ENCODE results near the gene MAFF. TPM values are rescaled to one million over a fixed set of nuclear protein-coding genes. Genes with fewer than 3 reads are reported as not detected.

Gene MAFF
- total and polyA plus RNA-seq, 9 of the 15 experiments (the other 6 are each of a cell fraction or from before 2014, with no cell fraction given) = 0.51 to 8.0 (median 5.4) TPM

- Histone ChIP-seq H2AFZ (ENCODE audit: low read depth, low read length) (no peak overlapping the region), H3K79me2 (ENCODE audit: control insufficient read depth, insufficient read depth, low read length) (no peaks in the 10 kb centered on the region; the same call in 2 of the 3 replicates), H3K9ac (ENCODE audit: insufficient read depth in 1 of 2, low read depth in 2 of 2, low read length in 2 of 2) (no peak overlapping the region), H4K20me1 (replicated peaks; ENCODE audit: control insufficient read depth, insufficient read depth, low read length) (0 out of 2 replicates have a peak, but pooled peaks cover 7% of the 10 kb centered on the region), H3K36me3 (ENCODE audit: control insufficient read depth, insufficient read depth, low read length) (peaks cover 19% of the 10 kb centered on the region; the same call in 1 of the 3 replicates), H3K4me3 (no peak overlapping the region), H3K27ac (ENCODE audit: extremely low read depth, low read depth, low read length) (no peak overlapping the region), H3K9me3 (replicated peaks; ENCODE audit: control insufficient read depth, insufficient read depth, low read depth, low read length) (no peaks in the 10 kb centered on the region), H3K9me1 (ENCODE audit: control insufficient read depth, insufficient read depth, low read length) (no peaks in the 10 kb centered on the region), H3K4me2 (ENCODE audit: insufficient read depth, low read length) (no peak overlapping the region), H3K27me3 (ENCODE audit: control insufficient read depth in 2 of 2, insufficient read depth in 2 of 2, low read length in 2 of 2) (no peaks in the 10 kb centered on the region), H3K4me1 (replicated peaks in 1 of 2; ENCODE audit: control insufficient read depth in 2 of 2, insufficient read depth in 2 of 2, low read length in 2 of 2) (peaks cover 0 to 4% of the 10 kb centered on the region in 2 experiments; a peak in 2 of 5 replicates)
- FAIRE-seq (no peak), ATAC-seq (no peak), DNase-seq (ENCODE audit: extremely low read depth in 1 of 4, low spot score in 3 of 4) (no peak)
- in situ Hi-C loops (cut with MboI) = no loop called here
- ChIA-PET POLR2A (no interaction called here), CTCF (ENCODE audit: low intra/inter-chr PET ratio) (no interaction called here)
- no TSS peak for BruUV-seq (replicated peaks)
- intact Hi-C loops (cut with micrococcal nuclease) = no loop called here
- WGBS (ENCODE audit: insufficient coverage, low coverage, missing lambda C conversion rate) = 51% methylated on average over 2 of the region's 3 CpGs
- no peak for TF ChIP-seq PYGO2 (tag; IDR thresholded peaks at IDR 0.05)
- no peak for TF ChIP-seq SREBF1 (IDR thresholded peaks at IDR 0.05; ENCODE audit: borderline replicate concordance, low read depth, low read length)
- TF ChIP-seq CHD2 (IDR thresholded peaks at IDR 0.05; ENCODE audit: low read depth, low read length) = no peak
- TF ChIP-seq ZBTB12 (CRISPR knock-in tag; IDR thresholded peaks at IDR 0.05) = no peak
- TF ChIP-seq SIX5 (IDR thresholded peaks at IDR 0.05; ENCODE audit: borderline replicate concordance in 1 of 2, insufficient read depth in 1 of 2, low read depth in 1 of 2, low read length in 2 of 2) = no peak
- TF ChIP-seq ZNF3 (CRISPR knock-in tag; IDR thresholded peaks at IDR 0.05) = no peak
- TF ChIP-seq GATAD2A (IDR thresholded peaks at IDR 0.05) = no peak
- TF ChIP-seq ELF1 (tag; IDR thresholded peaks at IDR 0.05) = no peak
- TF ChIP-seq TCF7L2 (IDR thresholded peaks at IDR 0.05; ENCODE audit: low read depth, low read length) = no peak
- TF ChIP-seq, protein P1, sequence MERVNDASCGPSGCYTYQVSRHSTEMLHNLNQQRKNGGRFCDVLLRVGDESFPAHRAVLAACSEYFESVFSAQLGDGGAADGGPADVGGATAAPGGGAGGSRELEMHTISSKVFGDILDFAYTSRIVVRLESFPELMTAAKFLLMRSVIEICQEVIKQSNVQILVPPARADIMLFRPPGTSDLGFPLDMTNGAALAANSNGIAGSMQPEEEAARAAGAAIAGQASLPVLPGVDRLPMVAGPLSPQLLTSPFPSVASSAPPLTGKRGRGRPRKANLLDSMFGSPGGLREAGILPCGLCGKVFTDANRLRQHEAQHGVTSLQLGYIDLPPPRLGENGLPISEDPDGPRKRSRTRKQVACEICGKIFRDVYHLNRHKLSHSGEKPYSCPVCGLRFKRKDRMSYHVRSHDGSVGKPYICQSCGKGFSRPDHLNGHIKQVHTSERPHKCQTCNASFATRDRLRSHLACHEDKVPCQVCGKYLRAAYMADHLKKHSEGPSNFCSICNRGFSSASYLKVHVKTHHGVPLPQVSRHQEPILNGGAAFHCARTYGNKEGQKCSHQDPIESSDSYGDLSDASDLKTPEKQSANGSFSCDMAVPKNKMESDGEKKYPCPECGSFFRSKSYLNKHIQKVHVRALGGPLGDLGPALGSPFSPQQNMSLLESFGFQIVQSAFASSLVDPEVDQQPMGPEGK (CRISPR knock-in tag; IDR thresholded peaks at IDR 0.05; ENCODE audit: borderline replicate concordance) = no peak
- TF ChIP-seq ATF7 (IDR thresholded peaks at IDR 0.05) = no peak
- TF ChIP-seq SREBF2 (CRISPR knock-in tag; IDR thresholded peaks at IDR 0.05) = no peak
- TF ChIP-seq BMI1 (IDR thresholded peaks at IDR 0.05; ENCODE audit: low read length) = no peak
- no peak for TF ChIP-seq PRPF4 (IDR thresholded peaks at IDR 0.05; ENCODE audit: insufficient read depth, low read depth, low read length, poor library complexity, severe bottlenecking)
- TF ChIP-seq SMAD1 (IDR thresholded peaks at IDR 0.05; ENCODE audit: low read depth, low read length, partially characterized antibody) = no peak
Measured at GRCh38 chr22:38249301-38249700, 47.5 kb downstream of the MAFF start.
